Stimulated activated CD8-positive, alpha-beta memory T cell treated with anti-CD3 and anti-CD28 coated beads, Interleukin-7, amount 100 ng/mL, for 24 hours (primary cell): ENCODE measurements around the gene SLC25A15.

ENCODE experiments used
- DNase-seq: peaks from one replicate; pipeline ENCODE4 v3.0.0-alpha.2; 2020; ENCODE audit warnings: low read depth

SLC25A15 gene

GRCh38 chr13:40789275-40790153 is at the start of gene SLC25A15:
Gene SLC25A15, plus strand, starts transcription at chr13:40789611. Its CDS starts 3,616 bp downstream, at chr13:40793227.
- peak; percentile 40 for DNase-seq

DNA sequence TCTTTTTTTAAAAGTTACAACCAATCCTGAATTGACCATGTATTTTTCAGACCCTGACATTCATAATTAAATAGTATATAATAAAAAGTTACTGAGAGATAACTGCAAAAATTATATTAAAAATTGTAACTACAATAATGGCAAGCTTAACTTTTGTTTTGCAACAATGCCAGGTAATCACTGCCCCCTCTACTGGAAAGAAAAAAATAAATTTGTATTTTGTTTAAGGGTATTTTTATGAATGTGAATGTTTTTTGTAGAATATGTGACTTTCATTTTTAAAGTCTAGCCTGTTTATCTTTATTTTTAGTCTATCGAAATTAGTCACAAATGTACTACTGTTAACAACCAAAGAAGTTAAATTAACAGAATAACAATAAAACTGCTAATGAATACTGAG is 40.1 kb upstream of the SLC25A15 start:
- no peak for DNase-seq

DNA sequence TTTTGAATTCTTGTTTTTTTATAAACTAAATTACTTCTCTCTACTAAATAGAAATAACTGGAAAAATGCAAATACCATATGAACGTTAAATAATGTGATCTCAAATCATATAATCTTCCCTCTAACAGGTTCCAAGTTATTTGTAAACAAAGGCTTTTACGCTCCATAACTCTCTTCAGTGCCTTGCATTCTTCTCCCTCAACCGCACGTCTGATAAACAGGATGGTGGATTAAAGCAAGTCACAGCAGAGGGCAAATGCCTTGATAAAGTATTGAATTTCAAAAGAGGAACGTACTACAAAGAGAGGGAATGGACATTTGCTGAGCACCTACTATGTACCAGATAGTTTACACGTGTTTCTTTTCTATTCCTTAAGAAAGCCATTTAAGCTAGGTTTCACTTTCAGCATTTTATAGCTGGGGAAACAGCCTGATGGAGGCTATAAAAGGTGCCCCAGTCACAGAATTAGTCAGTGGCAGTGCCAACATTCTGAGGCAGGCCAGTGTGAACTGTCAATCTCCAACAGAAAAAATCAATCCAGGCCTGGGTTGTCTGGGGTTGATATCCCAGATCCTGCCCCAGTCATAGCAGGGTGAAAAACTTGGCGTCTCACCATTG is 34.2 kb upstream of the SLC25A15 start:
- no peak for DNase-seq

DNA sequence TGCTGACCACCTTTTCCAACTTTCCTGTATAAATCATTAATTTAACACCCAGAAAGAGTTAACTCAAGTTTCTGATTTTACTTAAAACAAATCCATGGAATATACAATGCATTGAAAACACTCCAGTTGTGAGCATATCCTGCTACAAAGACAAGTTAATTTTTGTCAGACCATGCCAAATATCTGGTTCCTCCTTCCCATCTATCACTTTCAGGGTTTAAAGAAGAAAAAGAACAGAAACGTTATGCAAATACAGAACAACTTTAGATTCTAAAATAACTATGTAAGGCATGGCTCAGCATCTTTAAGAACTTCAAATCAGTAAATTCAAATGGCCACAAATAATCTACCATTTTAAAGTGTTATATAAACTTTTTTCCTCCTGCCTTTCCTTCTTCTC is 33.4 kb upstream of the SLC25A15 start:
- no peak for DNase-seq

GRCh38 chr13:40758811-40759210 is 30.6 kb upstream of the SLC25A15 start:
- no peak for DNase-seq

DNA sequence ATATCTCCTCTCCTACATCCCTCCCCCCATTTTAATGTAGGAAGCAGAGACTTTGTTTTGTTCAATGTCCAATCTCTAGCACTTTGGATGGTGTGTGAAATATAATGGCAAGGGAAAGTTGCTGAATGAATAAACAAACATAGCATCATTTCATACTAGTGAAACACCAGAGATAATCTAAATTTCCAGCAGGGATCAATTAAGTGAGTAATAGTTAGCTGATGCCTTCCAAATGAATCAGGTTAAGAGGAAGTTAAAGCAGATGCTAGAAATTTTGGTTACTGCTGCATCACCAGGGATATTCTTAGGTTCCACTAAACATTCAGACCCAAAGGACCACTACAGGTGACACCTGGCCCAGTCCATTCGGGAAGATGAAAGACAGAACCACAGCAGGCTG is 26.6 kb upstream of the SLC25A15 start:
- no peak for DNase-seq

- DNase-seq: no peak
Observed at GRCh38 chr13:40764587-40765403, 24.6 kb upstream of the SLC25A15 start.

- DNase-seq: no peak
Observed at GRCh38 chr13:40765602-40766001, 23.8 kb upstream of the SLC25A15 start.

DNA sequence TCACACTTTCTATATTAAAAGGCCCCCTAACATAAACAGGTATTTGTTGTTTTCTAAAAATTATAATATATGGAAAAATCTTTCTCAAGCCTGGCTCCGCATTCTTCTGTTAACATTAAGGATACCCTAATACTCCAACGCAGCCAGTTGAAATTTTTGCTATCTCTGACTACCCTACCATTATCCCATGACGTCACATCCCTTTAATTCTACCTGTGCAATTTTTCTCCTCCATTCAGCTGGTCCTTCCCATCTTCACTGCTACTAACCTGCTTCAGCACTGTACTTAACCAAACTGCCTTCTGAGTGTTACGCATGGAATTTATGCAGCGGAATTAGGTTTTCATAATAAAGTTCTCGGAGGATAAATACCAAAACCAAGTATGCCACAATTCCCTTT is 19.4 kb upstream of the SLC25A15 start:
- no peak for DNase-seq

- no peak for DNase-seq
Observed at GRCh38 chr13:40770609-40770933, 18.8 kb upstream of the SLC25A15 start.

DNA sequence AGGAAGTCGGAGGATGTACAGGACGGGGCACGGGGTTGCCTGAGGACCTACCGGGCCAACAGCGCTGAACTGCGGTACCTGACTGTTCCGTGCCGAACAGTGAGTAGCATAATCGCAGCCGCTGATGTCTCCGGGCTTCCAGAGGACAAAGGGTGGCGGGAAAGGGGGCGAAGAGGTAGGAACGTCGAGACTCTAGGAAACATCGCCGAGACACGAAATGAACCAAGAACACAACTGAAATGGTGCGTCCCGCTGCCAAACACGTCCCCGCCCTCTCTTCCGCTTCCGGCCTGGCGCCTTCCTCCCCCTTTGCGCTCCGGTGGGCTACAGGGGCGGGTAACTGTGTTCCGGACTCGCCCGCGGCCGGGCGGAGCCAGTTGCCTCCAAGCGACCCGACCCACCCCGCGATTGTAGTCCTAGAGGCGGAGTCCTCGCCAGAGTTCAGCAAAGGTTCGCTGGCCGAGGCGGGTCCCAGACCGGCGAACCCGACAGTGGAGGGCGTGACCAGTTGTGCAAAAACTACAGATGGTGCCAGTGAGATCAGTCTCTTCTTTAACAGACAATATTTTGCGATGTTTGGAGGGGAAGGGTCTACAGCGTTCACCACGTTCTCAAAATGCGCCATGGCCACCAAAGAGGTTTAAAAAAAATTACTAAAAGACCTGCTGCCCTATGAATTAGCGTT is 18.3 kb upstream of the SLC25A15 start, which contains the start of gene MRPS31:
MRPS31 (minus strand) TSS at position 257 of the 685 bp plus-strand sequence; CDS start at position 203, 54 bp downstream.
- peak; percentile 89 for DNase-seq

DNA sequence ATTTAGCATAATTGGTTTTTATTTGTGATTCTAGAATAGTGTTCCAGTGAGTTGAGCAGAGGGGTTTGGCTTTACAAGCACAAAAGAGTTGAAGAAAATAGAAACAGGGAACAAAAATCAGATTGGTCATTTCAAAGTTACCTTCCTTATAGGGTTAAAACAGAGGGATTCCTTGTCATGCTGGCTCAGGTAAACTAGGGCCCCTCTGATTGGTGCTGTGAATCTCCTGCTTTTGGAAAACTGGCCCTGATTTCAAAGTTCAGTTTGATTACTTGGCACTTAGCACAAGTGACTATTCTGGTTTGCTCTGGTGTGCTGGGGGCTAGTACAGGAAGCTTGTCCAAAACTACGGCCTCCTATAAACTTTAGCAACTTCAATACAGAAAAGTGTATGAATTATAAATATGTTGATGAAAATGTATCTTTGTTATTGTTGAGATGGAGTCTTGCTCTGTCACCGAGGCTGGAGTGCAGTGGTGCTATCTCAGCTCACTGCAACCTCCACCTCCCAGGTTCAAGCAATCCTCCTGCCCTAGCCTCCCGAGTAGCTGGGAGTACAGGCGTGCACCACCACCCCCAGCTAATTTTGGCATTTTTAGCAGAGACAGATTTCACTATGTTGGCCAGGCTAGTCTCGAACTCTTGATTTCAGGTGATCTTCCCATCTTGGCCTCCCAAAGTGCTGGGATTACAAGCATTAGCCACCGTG is 16.5 kb upstream of the SLC25A15 start:
- no peak for DNase-seq

DNA sequence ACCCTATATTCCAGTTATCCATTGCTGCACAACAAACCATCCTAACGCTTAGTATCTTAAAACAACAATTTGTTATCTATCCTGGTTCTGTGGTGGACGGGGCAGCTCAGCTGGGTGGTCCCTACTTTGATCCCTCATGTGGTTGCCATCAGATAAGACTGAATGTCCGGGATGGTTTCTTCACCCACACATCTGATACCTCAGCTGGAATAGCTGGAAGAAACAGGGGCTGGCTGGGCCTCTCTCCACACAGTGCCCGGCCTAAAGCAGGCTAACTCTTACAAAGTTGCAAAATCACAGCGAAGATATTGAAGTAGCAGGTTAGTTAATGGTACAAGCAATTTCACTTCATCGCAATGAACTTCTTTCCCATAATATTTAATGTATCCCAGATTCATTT is 14.7 kb upstream of the SLC25A15 start:
- no peak for DNase-seq

DNA sequence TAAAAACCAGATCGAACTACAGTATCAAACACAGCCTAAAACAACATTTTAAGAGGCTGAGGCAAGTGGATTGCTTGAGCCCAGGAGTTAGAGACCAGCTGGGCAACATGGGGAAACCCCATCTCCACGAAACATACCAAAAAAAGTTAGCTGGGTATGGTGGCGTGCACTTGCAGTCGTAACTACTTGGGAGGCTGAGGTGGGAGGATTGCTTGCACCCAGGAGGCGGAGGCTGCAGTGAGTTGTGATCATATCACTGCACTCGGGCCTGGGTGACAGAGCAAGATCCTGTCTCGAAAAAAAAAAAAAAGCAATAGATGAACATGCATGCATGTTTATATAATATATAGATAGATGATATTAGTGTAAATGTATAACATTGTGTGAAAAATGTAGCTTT is 13.2 kb upstream of the SLC25A15 start:
- DNase-seq: no peak

DNA sequence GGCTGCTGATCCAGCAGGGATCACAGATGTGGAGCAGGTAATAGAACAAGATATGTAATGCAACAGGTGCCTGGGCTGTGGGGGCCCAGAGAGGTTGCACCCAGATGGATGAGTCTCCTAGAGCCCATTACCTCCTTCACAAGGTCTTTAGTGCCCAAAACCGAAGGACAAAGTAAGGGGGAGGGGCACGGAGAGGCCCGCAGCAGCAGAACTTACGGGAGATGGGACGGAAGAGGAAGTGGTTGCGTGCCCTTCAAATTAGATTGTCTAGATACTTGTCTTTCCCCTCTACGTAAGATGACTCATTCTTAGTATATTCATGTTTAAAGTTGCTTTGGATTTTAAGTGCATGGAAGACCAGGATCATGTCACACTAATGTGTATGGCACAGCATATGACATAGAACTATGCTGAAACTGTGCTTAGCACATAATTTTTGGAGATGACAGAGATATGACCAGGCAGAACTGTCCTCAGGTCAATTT is 12.7 kb upstream of the SLC25A15 start:
- peak; percentile 19 for DNase-seq

GRCh38 chr13:40777166-40777808 is 12.1 kb upstream of the SLC25A15 start:
- no peak for DNase-seq

GRCh38 chr13:40777809-40778175 is 11.6 kb upstream of the SLC25A15 start:
- DNase-seq: no peak

- no peak for DNase-seq
Observed at GRCh38 chr13:40779049-40779448, 10.4 kb upstream of the SLC25A15 start.

GRCh38 chr13:40779796-40780285 is 9.6 kb upstream of the SLC25A15 start:
- DNase-seq: no peak

- no peak for DNase-seq
Observed at GRCh38 chr13:40780822-40781401, 8.5 kb upstream of the SLC25A15 start.
